Left renal pelvis (tissue), 4 donors: ENCODE measurements around the gene PALM2AKAP2. TPM values are rescaled to one million over a fixed set of nuclear protein-coding genes. Genes with fewer than 3 reads are reported as not detected.
"Not testable (repeated sequence)": the region's sequence is repeated elsewhere in the genome, so short reads cannot be mapped to it uniquely, and the experiment has no call there.

Experiments
- DNase-seq, 4 donors: peaks; one replicate each; pipeline ENCODE4 v3.0.0-alpha.2; 2013; ENCODE audit warnings: low read depth in 4 of 4, low spot score in 3 of 4
- polyA plus RNA-seq, 4 donors: library from polyadenylated mRNA; unstranded; fragments of 120-200 nt; gene quantifications; one replicate each; pipeline ENCODE4 v1.2.1, GENCODE V29; 2013; ENCODE audit not compliant: insufficient read length in 4 of 4

PALM2AKAP2 gene
- polyA plus RNA-seq, 4 donors = 5.1 to 10.8 (median 8.3) TPM

DNA sequence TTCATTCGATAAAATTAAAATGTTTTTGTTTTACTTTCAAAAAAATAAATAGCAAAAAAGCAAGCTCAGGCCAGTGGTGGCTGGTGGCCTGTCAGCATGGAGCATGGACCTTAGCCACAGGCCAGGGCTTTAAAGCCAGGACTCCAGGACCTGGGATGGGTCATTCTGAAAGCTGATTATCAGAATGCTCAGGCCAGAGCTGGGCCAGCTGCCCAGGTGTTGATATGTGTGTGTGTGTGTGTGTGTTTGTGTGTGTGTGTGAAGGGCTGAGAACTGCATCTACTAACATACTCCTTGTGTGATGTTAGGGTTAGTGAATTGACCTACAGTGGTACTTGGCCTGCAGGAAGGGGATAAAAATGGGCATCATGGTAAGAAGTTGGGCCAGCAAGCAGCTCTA is 21.5 kb downstream of the PALM2AKAP2 start:
- no peak for DNase-seq

DNA sequence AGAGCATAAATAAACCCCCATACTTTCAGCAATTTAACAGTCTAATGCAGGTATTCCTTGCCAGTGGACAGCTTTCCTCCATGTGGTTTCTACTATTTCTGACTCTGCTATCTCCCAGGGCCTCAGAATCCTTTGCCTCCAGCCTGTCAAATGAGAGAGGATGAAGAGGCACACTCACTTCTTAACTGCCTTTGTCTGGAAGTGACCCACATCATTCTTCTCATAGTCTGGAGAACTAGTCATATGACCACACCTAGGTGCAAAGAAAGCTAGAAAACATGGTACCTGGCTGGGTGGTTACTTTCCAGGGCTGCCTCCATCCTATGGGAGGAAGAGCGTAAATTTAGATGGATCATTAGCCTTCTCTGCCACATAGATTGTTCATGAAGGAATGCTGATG is 22.5 kb downstream of the PALM2AKAP2 start:
- DNase-seq = no peak

DNA sequence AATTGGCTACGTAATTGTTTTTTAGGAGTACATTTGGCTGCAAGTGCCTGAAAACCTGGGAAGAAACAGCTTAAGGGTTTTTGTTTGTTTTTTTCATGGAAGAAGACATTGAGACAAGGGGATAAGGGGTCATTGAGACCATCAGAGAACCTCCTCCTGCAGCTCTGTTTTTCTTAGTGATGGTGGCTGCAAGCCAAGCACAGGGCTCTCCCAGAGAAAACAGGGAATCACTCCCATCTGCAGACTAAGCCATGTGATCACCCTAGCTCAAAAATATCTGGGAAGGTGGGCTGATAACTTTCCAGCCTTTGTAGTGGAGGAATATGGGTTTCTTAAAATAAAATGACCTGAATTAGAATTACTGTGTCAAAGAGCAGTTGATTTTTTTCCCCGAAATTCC is 25.1 kb downstream of the PALM2AKAP2 start:
- no peak for DNase-seq

DNA sequence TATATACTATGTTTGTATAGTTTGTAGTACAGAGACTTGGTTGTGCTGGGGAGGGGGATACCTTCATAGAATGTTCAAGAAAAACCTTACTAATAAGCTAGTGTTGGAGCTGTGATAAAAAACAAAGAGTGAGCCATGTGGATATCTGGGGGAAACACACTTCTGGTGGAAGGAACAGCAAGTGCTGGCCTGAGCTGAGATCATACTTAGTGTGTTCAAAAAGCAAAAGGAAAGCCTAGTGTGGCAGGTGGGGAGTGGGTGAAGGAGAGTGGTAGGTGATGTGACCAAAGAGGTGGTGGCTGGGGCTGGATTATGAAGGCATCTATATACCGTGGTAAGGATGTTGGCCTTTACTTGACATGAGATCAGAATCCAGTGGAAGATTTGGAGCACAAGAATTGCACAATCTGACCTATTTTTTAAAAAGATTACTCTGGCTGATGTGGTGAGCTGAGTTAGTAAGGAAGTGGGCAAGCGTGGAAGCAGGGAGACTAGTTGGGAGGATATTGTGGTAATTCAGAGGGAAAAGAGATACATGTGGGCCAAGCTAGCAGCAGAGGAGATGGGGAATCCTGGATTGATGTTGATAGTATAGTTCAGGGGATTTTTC is 26.6 kb downstream of the PALM2AKAP2 start:
- no peak for DNase-seq

GRCh38 chr9:109811876-109812275 is 31.9 kb downstream of the PALM2AKAP2 start:
- no peak for DNase-seq

DNA sequence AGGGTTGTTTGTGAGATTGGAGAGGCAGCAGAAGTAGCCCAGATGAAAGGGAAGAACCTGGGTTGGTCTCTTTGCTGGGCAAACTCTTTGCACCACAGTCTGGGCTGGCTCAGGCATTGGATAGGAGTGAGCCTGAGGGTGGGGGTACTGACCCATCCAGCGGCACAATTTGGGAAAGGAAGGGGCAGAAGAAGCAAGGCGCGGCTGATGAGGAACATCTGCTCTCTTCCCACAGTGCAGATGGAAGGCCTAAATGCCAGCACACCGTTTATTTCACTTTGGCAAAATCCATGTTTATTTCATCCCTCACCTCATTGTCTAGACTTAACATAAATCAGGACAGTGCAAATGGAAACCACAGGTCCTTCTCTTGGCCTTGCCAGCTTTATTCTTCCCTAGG is 32.3 kb downstream of the PALM2AKAP2 start:
- no peak for DNase-seq

DNA sequence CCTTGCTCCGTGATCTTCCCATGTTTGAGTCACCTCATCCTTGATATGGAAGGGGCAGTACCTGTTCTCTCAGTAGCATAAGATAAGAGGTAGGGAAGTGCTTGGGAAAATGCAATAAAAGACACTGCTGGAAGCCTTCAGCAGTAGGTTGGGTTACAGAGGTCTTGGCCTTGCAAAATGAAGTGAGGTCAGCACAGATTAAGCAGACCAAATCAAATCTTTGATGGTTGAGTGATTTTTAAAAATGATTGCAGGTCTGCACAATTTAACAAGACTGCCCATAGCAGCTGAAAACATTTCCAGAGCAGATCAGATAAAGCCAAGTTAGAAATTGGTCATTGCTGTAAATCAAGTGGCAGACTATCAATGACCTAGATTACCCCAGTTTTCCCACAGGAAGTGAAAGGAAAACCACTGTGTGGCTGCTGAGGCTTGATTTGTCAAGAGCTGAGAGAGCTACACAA is 32.9 kb downstream of the PALM2AKAP2 start:
- DNase-seq = no peak

DNA sequence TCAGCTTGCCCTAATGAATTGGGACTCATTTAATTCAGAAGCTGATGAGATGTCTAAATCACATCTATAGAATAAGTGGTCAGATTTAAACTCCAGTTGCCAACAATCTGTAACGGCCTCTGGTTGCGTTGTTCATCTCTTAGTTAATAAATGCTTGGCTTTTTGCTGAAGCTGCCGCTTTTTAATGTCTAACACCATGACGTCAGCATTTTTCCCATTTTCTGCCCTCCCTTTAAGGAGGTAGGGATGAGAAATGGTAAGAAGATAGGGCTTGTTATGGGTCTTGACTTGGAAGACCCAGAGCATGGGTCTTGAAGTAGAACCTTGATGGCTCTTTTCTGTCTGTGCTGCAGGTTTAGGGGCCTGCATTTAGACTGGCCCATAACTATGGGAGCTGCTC is 33.3 kb downstream of the PALM2AKAP2 start:
- DNase-seq = no peak

DNA sequence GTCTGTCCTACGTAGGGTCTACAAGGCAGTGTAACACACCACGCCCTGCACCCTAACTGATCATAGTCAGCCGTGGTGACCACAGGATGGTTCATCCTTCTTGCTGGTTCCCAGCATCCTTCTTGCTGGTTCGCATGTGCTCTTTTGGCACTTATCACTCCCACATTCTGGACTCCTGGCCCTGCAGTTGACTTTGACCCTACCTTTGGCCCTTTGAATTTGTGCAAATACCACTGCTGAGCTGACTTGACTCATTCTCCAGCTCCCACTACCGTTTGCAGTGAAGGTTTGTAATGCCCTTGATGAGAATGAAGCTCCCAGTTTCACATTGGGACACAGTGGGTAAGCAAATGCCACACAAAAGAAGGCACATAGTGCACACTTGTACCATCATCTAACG is 33.8 kb downstream of the PALM2AKAP2 start:
- no peak for DNase-seq

DNA sequence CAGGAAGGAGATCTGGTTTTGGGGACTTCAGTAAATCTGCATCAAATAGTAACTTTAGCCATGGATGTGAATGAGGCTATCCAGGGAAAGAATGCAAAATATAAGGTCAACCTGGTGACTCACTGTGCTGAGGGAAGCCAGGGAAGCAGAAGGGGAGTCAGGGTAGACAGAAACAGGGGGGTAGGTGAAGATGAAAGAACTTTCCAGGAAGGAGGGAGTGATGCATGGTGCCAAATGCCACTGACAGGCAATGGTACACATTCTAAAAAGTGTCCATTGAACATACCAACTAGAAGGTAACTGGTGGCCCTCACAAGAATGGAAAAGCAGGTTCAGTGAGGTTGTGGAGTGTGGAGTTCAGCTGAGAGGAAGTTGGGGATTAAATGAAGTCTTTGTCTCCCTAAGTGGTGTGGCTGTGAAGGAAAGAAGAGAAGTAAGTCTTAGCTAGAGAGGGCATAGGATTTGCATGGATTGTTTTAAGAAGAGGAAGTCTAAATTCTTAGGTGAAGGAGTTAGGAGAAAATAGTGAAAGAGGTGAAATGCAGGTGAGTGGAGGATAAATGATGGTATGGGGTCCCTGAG is 35.5 kb downstream of the PALM2AKAP2 start:
- DNase-seq = no peak

GRCh38 chr9:109816490-109816889 is 36.5 kb downstream of the PALM2AKAP2 start:
- DNase-seq = no peak

GRCh38 chr9:109817146-109817845 is 37.3 kb downstream of the PALM2AKAP2 start:
- DNase-seq = no peak

DNA sequence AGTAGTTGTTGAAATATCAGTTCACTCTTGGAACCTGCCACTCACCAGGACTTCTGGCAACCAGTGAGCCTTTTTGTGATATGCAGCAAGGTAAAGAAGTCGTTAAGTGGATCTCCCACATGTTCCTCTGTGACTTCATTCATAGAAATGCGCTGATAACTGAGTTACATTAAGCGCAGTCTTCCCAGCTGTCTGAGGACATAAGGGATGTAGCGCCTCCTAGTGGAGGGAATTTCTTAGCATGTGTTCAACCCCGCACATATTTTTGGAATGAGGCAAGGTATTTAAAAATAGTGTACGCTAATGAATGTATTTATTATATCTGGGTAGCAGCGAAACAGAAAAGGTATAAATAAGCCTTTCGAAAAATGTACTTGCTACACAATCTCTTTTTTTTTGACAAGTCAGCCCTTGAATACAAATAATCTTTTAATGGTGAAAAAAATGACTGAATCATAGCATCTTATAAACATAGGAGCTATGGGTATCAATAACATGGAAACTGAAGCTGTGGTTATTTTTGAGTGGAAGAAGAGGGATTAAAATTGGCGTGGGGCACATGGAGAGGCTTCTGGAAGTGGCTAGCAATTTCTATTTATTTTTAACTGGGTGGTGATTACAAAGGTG is 38.0 kb downstream of the PALM2AKAP2 start:
- DNase-seq = peak; percentile 89 to 96 (median 94)

DNA sequence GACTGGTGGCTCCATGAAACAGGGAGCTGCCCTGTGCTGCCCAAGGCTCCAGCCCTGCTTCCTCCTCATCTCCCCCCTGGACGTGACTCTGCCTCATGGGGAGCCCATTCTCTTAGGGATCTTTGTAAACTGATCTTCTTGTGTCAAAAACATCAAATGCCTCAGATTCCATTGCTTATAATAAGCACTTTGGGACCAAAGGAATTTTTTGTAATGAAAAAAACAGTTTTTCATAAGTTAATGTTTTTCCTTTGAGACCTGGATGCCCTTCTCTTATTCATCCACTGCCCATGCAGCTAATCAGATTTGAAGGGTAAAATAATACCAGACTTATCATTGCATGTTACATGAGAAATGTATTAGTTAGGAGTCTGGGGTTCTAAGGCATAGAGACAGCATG is 41.7 kb downstream of the PALM2AKAP2 start:
- no peak for DNase-seq

GRCh38 chr9:109825383-109825782 is 45.4 kb downstream of the PALM2AKAP2 start:
- not testable (repeated sequence) for DNase-seq

GRCh38 chr9:109826559-109826958 is 46.6 kb downstream of the PALM2AKAP2 start:
- no peak for DNase-seq

GRCh38 chr9:109828254-109828653 is 48.3 kb downstream of the PALM2AKAP2 start:
- DNase-seq = no peak
